ENCODE data around the gene SETD2.
A peak's percentile ranks its signal among the peaks of the same experiment; 100 is the strongest.

SETD2 gene

DNA sequence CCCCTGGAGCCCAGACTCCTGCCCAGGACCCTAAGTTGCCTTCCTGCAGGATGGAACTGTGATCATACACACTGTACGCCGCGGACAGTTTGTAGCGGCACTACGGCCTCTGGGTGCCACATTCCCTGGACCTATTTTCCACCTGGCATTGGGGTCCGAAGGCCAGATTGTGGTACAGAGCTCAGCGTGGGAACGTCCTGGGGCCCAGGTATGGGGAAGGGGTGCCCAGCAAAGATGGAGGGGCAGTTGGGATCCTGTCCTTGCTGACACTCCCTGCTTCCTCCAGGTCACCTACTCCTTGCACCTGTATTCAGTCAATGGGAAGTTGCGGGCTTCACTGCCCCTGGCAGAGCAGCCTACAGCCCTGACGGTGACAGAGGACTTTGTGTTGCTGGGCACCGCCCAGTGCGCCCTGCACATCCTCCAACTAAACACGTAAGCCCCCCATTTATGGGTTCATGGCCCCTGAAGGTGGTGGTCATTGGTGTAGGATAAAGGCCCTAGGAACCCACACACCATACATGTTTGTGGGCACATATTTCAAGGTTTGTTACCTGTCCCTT is 155.6 kb downstream of the SETD2 start:
- no peak for DNase-seq

DNA sequence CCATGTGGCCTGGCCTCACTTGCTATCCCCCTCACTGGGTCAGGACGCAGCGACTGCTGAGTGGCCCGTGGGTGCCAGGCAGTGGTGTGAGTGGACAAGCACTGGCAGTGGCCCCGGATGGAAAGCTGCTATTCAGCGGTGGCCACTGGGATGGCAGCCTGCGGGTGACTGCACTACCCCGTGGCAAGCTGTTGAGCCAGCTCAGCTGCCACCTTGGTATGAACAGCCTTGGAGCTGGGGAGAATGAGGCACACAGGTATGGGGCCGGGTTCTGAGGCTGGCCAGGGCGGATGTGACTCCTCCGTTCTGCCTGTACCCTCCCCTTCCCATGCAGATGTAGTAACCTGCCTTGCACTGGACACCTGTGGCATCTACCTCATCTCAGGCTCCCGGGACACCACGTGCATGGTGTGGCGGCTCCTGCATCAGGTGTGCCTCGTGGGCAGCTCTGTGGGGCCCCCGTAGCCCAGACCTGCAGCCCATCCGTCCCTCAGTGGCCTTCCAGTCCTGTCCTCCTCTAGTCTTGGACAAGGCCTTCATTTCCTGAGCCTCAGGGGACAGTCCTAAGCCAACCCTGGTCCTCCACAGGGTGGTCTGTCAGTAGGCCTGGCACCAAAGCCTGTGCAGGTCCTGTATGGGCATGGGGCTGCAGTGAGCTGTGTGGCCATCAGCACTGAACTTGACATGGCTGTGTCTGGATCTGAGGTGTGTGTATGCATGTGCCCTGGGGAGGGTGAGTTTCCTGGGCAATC is 156.3 kb downstream of the SETD2 start:
- DNase-seq, result no peak

DNA sequence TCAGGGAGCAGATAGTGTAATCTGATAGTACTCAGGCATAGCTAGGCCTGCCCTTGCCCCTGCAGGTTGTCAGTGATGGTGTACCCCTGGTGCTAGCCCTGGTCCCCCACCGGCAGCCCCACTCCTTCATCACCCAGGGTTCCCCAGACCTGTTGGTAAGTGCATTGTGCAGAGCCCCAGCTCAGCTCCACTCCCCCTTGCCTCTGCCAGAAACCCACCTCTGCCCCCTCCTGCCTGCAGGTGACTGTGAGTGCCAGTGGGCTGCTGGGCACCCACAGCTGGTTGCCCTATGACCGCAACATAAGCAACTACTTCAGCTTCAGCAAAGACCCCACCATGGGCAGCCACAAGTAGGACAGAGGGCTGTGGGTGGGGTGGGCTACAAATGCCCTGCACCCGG is 156.9 kb downstream of the SETD2 start:
- DNase-seq, result no peak

DNA sequence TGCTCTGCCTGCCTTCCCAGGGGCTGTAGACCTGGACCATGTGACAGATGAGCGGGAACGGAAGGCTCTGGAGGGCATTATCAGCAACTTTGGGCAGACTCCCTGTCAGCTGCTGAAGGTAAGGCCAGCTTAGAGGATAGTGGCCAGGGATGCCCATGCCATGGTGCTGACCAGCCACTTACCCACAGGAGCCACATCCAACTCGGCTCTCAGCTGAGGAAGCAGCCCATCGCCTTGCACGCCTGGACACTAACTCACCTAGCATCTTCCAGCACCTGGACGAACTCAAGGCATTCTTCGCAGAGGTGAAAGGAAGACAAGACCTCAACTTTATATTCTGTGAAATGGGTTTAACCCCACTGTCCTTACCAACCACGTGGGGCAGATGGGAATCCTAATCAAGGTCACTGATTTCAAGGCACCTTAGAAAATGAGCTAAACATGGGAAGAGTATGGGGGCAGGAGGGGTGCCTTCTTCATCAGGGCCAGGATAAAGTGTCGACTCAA is 157.7 kb downstream of the SETD2 start:
- no peak for DNase-seq

DNA sequence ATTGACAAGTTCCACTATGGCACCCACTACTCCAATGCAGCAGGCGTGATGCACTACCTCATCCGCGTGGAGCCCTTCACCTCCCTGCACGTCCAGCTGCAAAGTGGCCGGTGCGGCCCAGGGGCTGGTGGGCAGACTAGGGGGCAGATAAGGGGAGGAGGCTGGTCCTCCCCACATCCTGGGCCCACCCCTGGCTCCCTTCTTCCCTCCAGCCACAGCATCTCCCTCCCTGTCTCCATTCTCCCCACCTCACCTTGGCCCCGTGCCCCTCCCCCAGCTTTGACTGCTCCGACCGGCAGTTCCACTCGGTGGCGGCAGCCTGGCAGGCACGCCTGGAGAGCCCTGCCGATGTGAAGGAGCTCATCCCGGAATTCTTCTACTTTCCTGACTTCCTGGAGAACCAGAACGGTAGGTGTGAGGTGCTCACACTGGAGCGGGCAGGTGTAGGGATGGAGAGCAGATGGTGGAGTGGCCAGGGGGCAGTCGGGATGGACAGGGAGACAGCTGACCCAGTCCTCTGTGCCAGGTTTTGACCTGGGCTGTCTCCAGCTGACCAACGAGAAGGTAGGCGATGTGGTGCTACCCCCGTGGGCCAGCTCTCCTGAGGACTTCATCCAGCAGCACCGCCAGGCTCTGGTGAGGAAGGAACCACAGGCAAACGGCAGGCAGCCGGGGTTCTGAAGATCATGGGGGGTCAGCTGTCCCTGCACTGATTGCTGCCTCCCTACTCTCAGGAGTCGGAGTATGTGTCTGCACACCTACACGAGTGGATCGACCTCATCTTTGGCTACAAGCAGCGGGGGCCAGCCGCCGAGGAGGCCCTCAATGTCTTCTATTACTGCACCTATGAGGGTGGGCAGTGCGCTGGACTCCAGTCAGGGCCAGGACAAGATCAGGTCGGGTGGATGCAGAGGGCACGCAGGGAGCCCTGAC is 158.4 kb downstream of the SETD2 start:
- DNase-seq, result no peak

- no peak for DNase-seq
Measured at GRCh38 chr3:47004369-47005211, 159.3 kb downstream of the SETD2 start.

DNA sequence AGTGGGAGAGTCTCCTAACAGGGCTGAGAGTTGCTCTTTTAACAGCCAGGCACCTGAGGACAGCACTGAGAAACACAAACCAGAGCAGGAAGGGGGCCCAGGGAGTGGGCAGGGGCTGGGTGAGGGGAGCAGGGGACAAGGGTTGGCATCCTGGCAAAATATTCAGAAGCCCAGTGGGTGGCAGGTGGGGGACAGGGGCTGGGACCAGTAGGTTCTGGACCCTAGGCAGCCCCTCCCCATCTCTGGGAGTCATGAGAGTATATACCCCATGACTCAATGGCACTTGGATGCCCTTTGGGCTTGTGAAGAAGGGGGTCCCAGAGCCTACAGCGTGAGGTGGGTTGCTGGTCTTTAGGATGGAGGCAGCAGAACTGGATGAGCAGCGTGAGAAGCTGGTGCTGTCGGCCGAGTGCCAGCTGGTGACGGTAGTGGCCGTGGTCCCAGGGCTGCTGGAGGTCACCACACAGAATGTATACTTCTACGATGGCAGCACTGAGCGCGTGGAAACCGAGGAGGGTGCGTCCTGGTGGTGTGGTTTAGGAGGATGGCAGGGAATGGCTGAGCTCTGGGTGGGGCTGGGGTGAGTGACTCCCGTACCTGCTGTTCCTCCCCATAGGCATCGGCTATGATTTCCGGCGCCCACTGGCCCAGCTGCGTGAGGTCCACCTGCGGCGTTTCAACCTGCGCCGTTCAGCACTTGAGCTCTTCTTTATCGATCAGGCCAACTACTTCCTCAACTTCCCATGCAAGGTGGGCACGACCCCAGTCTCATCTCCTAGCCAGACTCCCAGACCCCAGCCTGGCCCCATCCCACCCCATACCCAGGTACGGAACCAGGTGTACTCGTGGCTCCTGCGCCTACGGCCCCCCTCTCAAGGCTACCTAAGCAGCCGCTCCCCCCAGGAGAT is 160.2 kb downstream of the SETD2 start:
- no peak for DNase-seq

GRCh38 chr3:47003056-47003410 is 160.9 kb downstream of the SETD2 start:
- DNase-seq, result no peak

DNA sequence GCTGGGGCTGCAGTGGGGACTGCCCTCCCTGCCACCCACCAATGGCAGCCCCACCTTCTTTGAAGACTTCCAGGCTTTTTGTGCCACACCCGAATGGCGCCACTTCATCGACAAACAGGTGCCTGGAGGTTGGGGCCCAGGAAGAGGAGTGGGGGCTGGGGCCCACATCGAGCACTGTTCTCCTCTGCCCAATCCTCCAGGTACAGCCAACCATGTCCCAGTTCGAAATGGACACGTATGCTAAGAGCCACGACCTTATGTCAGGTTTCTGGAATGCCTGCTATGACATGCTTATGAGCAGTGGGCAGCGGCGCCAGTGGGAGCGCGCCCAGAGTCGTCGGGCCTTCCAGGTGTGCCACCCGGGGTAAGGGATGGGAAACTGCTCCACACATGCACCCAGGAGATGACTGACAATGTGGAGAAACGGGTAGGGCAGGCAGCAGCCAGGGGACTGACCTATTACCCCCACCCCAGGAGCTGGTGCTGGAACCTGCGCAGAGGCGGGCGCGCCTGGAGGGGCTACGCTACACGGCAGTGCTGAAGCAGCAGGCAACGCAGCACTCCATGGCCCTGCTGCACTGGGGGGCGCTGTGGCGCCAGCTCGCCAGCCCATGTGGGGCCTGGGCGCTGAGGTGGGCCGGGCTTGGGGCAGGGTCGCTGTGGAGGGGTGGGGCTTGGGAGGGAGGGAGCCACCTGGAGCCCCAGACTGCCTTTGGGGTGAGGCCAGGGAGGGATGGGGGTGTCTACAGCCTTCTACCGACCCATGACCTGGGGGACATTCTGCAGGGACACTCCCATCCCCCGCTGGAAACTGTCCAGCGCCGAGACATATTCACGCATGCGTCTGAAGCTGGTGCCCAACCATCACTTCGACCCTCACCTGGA is 161.5 kb downstream of the SETD2 start:
- no peak for DNase-seq

- DNase-seq, result no peak
Measured at GRCh38 chr3:47001731-47002170, 162.2 kb downstream of the SETD2 start.

- no peak for DNase-seq
Measured at GRCh38 chr3:47000922-47001730, 162.8 kb downstream of the SETD2 start.

- peak; percentile 60 for DNase-seq
Measured at GRCh38 chr3:47000198-47000815, 163.6 kb downstream of the SETD2 start.

GRCh38 chr3:46999516-47000197 is 164.3 kb downstream of the SETD2 start:
- DNase-seq, result no peak

GRCh38 chr3:46998852-46999515 is 164.9 kb downstream of the SETD2 start:
- no peak for DNase-seq

- peak; percentile 29 for DNase-seq
Measured at GRCh38 chr3:46998121-46998851, 165.6 kb downstream of the SETD2 start.

- no peak for DNase-seq
Measured at GRCh38 chr3:46997453-46998091, 166.3 kb downstream of the SETD2 start.

All from EL (cell line).